Measurements from ENCODE around the gene NEXN. TPM values are rescaled to one million over a fixed set of nuclear protein-coding genes. Genes with fewer than 3 reads are reported as not detected.

Gene NEXN
- total and polyA plus RNA-seq, 2 of the 13 experiments (the other 11 are each of a cell fraction or from before 2014, with no cell fraction given): 0.07 to 0.97 TPM

- no peak overlapping the region for H3K4me3 ChIP-seq (replicated peaks in 1 of 3; ENCODE audit: insufficient read depth in 1 of 3, low read depth in 2 of 3, low read length in 3 of 3)
- 80% methylated on average over 4 of the region's 4 CpGs for WGBS (ENCODE audit: low lambda C conversion rate)
- H2AFZ ChIP-seq (ENCODE audit: low read length): no peak overlapping the region
- H3K79me2 ChIP-seq (ENCODE audit: insufficient read depth, low read length): no peaks in the 10 kb centered on the region
- in situ Hi-C loops (cut with HindIII; ENCODE audit: extremely low pct_ligation_motif_present, low pct_unique_long_range_greater_than_20kb): no loop called here
- no peaks in the 10 kb centered on the region for H4K20me1 ChIP-seq (ENCODE audit: insufficient read depth, low read length)
- TF ChIP-seq HDAC1 (CRISPR knock-in tag; IDR thresholded peaks at IDR 0.05) (no peak), ZNF619 (CRISPR knock-in tag; IDR thresholded peaks at IDR 0.05) (no peak)
- ChIA-PET POLR2A (no interaction called here), CTCF (ENCODE audit: low intra/inter-chr PET ratio, low total read pairs) (no interaction called here)
- H3K36me3 ChIP-seq (replicated peaks in 1 of 2; ENCODE audit: control insufficient read depth in 1 of 2, insufficient read depth in 2 of 2, low read length in 2 of 2): peaks cover 0 to 3% of the 10 kb centered on the region in 2 experiments; a peak in 1 of 5 replicates
- FAIRE-seq (no peak), DNase-seq (ENCODE audit: low spot score) (no peak), ATAC-seq (no peak)
- H3K9ac ChIP-seq (ENCODE audit: insufficient read depth, low read depth, low read length): no peak overlapping the region
- intact Hi-C loops (cut with micrococcal nuclease; ENCODE audit: unreplicated experiment): no loop called here
- no peaks in the 10 kb centered on the region for H3K9me3 ChIP-seq (ENCODE audit: low read length)
- no peaks in the 10 kb centered on the region for H3K4me1 ChIP-seq (ENCODE audit: insufficient read depth, low read length)
- no TSS peak for BruUV-seq (replicated peaks)
- H3K4me2 ChIP-seq (ENCODE audit: low read depth, low read length): no peak overlapping the region
- H3K27ac ChIP-seq (ENCODE audit: extremely low read length, insufficient read depth, low read length): no peak overlapping the region
- no peaks in the 10 kb centered on the region for H3K27me3 ChIP-seq (ENCODE audit: control insufficient read depth in 1 of 2, insufficient read depth in 2 of 2, low read length in 2 of 2)
Observed at GRCh38 chr1:77866296-77866695, 22.1 kb upstream of the NEXN start.

DNA sequence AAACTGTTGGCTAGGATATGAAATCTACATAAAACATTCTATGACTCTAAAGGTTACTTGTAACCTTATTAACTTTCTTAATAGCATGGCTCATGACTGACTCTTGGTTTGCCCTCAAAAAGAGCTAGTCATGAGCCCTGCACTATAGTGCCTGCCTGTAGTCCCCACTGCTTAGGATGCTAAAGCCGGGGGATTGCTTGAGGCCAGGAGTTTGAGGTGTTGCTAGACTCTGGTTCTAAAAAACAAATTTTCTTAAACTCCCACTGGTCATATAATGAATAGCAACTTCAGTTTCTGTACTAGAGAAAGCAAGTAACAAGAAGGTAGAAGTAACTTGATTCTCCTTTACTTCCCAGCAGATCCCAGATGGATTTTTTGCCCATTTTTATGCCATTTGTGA lies 15.8 kb upstream of the NEXN start:
- intact Hi-C loops (cut with micrococcal nuclease; ENCODE audit: unreplicated experiment): no loop called here
- H3K4me3 ChIP-seq (replicated peaks in 1 of 3; ENCODE audit: insufficient read depth in 1 of 3, low read depth in 2 of 3, low read length in 3 of 3): no peak overlapping the region
- H4K20me1 ChIP-seq (ENCODE audit: insufficient read depth, low read length): no peaks in the 10 kb centered on the region
- BruUV-seq (replicated peaks): no TSS peak
- ATAC-seq (no peak), DNase-seq (ENCODE audit: low spot score) (no peak), FAIRE-seq (no peak)
- H3K27ac ChIP-seq (ENCODE audit: extremely low read length, insufficient read depth, low read length): no peak overlapping the region
- no peaks in the 10 kb centered on the region for H3K27me3 ChIP-seq (ENCODE audit: control insufficient read depth in 1 of 2, insufficient read depth in 2 of 2, low read length in 2 of 2)
- no peaks in the 10 kb centered on the region for H3K36me3 ChIP-seq (replicated peaks in 1 of 2; ENCODE audit: control insufficient read depth in 1 of 2, insufficient read depth in 2 of 2, low read length in 2 of 2)
- no peak overlapping the region for H2AFZ ChIP-seq (ENCODE audit: low read length)
- POLR2A ChIA-PET: no interaction called here
- in situ Hi-C loops (cut with HindIII; ENCODE audit: extremely low pct_ligation_motif_present, low pct_unique_long_range_greater_than_20kb): no loop called here
- H3K4me2 ChIP-seq (ENCODE audit: low read depth, low read length): no peak overlapping the region
- H3K79me2 ChIP-seq (ENCODE audit: insufficient read depth, low read length): no peaks in the 10 kb centered on the region
- no peaks in the 10 kb centered on the region for H3K9me3 ChIP-seq (ENCODE audit: low read length)
- WGBS (ENCODE audit: low lambda C conversion rate): 100% methylated on average over 1 of the region's 1 CpG
- H3K9ac ChIP-seq (ENCODE audit: insufficient read depth, low read depth, low read length): no peak overlapping the region
- H3K4me1 ChIP-seq (ENCODE audit: insufficient read depth, low read length): no peaks in the 10 kb centered on the region
- CTCF ChIA-PET (ENCODE audit: low intra/inter-chr PET ratio, low total read pairs): no interaction called here
- no peak for TF ChIP-seq ZNF598 (CRISPR knock-in tag; IDR thresholded peaks at IDR 0.05; ENCODE audit: borderline replicate concordance)
- TF ChIP-seq SAFB2 (CRISPR knock-in tag; IDR thresholded peaks at IDR 0.05; ENCODE audit: borderline replicate concordance, low read depth): no peak
- TF ChIP-seq EP300 (IDR thresholded peaks at IDR 0.05; ENCODE audit: low read depth in 2 of 2, low read length in 2 of 2): no peak
- TF ChIP-seq EP300 (CRISPR knock-in tag; IDR thresholded peaks at IDR 0.05; ENCODE audit: borderline replicate concordance): no peak
- TF ChIP-seq, protein P1, sequence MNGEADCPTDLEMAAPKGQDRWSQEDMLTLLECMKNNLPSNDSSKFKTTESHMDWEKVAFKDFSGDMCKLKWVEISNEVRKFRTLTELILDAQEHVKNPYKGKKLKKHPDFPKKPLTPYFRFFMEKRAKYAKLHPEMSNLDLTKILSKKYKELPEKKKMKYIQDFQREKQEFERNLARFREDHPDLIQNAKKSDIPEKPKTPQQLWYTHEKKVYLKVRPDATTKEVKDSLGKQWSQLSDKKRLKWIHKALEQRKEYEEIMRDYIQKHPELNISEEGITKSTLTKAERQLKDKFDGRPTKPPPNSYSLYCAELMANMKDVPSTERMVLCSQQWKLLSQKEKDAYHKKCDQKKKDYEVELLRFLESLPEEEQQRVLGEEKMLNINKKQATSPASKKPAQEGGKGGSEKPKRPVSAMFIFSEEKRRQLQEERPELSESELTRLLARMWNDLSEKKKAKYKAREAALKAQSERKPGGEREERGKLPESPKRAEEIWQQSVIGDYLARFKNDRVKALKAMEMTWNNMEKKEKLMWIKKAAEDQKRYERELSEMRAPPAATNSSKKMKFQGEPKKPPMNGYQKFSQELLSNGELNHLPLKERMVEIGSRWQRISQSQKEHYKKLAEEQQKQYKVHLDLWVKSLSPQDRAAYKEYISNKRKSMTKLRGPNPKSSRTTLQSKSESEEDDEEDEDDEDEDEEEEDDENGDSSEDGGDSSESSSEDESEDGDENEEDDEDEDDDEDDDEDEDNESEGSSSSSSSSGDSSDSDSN (CRISPR knock-in tag; IDR thresholded peaks at IDR 0.05): no peak
- TF ChIP-seq NR2F6 (IDR thresholded peaks at IDR 0.05): no peak
- TF ChIP-seq NR2F6 (CRISPR knock-in tag; IDR thresholded peaks at IDR 0.05): no peak
- TF ChIP-seq, protein P2, sequence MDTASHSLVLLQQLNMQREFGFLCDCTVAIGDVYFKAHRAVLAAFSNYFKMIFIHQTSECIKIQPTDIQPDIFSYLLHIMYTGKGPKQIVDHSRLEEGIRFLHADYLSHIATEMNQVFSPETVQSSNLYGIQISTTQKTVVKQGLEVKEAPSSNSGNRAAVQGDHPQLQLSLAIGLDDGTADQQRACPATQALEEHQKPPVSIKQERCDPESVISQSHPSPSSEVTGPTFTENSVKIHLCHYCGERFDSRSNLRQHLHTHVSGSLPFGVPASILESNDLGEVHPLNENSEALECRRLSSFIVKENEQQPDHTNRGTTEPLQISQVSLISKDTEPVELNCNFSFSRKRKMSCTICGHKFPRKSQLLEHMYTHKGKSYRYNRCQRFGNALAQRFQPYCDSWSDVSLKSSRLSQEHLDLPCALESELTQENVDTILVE (CRISPR knock-in tag; IDR thresholded peaks at IDR 0.05): no peak
- TF ChIP-seq ZNF17 (CRISPR knock-in tag; IDR thresholded peaks at IDR 0.05): no peak
- TF ChIP-seq, protein P3, sequence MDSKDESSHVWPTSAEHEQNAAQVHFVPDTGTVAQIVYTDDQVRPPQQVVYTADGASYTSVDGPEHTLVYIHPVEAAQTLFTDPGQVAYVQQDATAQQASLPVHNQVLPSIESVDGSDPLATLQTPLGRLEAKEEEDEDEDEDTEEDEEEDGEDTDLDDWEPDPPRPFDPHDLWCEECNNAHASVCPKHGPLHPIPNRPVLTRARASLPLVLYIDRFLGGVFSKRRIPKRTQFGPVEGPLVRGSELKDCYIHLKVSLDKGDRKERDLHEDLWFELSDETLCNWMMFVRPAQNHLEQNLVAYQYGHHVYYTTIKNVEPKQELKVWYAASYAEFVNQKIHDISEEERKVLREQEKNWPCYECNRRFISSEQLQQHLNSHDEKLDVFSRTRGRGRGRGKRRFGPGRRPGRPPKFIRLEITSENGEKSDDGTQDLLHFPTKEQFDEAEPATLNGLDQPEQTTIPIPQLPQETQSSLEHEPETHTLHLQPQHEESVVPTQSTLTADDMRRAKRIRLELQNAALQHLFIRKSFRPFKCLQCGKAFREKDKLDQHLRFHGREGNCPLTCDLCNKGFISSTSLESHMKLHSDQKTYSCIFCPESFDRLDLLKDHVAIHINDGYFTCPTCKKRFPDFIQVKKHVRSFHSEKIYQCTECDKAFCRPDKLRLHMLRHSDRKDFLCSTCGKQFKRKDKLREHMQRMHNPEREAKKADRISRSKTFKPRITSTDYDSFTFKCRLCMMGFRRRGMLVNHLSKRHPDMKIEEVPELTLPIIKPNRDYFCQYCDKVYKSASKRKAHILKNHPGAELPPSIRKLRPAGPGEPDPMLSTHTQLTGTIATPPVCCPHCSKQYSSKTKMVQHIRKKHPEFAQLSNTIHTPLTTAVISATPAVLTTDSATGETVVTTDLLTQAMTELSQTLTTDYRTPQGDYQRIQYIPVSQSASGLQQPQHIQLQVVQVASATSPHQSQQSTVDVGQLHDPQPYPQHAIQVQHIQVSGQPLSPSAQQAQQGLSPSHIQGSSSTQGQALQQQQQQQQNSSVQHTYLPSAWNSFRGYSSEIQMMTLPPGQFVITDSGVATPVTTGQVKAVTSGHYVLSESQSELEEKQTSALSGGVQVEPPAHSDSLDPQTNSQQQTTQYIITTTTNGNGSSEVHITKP (CRISPR knock-in tag; IDR thresholded peaks at IDR 0.05; ENCODE audit: low read depth): no peak
- no peak for TF ChIP-seq ZNF510 (CRISPR knock-in tag; IDR thresholded peaks at IDR 0.05; ENCODE audit: low read depth)

All from HepG2 (cell line).